NCI-H2107 treated with DMSO at 0.1 percent for 48 hours (cell line): ENCODE results near the gene C2CD3.
"Not testable (repeated sequence)": the region's sequence is repeated elsewhere in the genome, so short reads cannot be mapped to it uniquely, and the experiment has no call there.

Source experiments
- DNase-seq: peaks from one replicate; lab custom pipeline; 2025; ENCODE audit not compliant: unreplicated experiment; lab: John Stamatoyannopoulos, UW

C2CD3 gene

DNA sequence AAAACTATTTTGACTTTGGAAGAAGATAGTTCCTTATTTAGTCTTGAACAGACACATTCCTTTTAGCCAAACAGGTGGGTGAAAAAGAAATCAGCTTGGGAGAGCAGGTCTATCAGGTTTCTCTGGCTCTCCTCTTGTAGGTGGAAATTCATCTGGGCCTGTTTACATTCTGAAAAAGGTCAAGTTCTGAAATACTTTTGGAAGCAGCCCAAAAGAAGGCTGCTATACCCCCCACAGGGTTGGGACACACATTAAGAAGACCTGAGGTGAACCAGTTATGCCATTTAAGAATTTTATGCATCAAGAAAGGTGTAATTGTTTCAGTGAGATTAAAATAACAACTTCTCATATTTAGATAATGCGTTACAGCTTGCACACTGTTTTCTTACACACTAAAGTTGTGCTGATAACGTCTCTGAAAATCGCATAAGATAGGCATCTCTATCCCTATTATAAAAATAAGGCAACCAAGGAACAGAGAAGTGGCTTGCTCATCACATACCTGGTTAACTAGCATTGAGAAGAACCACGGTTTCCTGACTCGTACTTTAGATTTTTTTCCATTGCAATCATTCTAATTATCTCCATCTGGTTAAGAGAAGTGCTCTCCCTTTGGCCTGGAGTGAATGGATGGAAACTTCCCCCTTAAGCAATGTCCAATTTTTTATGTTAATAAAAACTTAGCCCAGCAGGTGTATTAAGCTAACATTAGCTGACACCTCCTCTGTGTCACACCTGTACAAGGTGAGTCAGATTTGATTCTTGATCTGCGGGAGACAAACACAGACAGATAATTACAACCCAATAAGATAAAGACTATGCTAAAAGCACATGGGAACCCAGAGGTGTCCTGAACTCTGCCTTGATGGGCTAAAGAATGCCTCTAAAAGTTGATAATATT, 101.4 kb downstream of the C2CD3 start:
- DNase-seq, result no peak

DNA sequence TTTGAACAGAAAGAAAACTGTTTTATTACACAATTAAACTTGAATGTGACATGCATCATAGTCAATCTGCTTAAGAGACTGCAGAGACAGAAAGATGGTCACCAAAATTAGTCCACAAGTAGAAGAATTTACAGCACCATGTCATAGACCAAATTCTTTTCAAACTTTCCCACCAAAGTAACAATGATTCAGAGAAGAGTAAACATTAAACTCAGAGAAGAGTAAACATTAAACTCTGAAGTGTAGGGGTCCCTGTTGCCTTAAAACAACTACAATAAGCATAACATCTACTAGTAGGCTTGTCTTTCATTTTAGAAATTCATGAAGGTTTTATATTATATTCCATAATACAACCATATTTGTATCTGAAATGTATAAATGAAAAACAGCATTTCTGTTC, 104.1 kb downstream of the C2CD3 start:
- not testable (repeated sequence) for DNase-seq

DNA sequence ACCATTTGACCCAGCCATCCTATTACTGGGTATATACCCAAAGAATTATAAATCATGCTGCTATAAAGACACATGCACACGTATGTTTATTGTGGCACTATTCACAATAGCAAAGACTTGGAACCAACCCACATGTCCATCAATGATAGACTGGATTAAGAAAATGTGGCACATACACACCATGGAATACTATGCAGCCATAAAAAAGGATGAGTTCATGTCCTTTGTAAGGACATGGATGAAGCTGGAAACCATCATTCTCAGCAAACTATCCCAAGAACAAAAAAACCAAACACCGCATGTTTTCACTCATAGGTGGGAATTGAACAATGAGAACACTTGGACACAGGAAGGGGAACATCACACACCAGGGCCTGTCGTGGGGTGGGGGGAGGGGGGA, 105.3 kb downstream of the C2CD3 start:
- DNase-seq, result not testable (repeated sequence)

DNA sequence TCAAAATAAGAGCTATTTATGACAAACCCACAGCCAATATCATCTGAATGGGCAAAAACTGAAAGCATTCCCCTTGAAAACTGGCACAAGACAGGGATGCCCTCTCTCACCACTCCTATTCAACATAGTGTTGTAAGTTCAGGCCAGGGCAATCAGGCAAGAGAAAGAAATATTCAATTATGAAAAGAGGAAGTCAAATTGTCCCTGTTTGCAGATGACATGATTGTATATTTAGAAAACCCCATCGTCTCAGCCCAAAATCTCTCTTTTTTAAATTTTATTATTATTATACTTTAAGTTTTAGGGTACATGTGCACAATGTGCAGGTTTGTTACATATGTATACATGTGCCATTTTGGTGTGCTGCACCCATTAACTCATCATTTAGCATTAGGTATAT, 107.2 kb downstream of the C2CD3 start:
- not testable (repeated sequence) for DNase-seq

DNA sequence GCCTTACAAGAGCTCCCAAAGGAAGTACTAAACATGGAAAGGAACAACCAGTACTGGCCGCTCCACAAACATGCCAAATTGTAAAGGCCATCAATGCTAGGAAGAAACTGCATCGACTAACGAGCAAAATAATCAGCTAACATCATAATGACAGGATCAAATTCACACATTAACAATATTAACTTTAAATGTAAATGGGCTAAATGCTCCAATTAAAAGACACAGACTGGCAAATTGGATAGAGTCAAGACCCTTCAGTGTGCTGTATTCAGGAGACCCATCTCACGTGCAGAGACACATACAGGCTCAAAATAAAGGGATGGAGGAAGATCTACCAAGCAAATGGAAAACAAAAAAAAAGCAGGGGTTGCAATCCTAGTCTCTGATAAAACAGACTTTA, 109.2 kb downstream of the C2CD3 start:
- DNase-seq, result not testable (repeated sequence)

DNA sequence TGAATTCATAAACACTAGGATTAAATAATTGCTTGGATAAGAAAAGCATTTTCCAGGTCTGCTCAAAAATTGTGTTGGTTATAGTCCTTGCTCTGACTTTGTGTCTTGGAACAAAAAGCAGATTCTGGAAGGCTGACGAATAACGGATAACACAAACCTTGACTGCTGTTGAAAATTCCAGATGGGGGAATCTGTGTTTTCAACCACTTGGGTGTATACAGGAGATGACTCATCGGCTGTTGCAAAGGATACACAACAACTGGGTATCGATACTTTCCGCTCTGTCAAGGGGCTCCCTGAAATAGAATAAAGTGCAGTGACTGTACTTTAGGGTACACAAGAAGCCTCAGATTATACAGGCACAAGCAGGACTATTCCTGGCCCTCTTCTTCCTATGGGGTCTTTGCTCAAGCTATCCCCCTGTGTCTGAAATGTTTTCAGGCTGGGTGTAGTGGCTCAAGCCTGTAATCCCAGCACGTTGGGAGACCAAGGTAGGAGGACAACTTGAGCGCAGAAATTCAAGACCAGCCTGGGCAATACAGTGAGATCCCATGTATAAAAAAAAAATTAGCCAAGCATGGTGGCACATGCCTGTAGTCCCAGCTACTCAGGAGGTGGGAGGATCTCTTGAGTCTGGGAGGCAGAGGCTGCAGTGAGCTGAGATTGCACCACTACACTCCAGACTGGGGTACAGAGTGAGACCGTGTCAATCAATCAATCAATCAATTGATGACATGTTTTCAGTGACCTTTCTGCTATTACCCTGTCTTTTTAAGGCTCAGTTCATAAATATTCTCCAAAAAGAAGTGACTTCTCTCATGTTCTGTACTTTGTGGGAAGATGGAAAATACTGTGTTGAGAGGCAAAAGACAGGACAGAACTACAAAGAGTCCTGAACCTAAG, 113.3 kb downstream of the C2CD3 start:
- no peak for DNase-seq

DNA sequence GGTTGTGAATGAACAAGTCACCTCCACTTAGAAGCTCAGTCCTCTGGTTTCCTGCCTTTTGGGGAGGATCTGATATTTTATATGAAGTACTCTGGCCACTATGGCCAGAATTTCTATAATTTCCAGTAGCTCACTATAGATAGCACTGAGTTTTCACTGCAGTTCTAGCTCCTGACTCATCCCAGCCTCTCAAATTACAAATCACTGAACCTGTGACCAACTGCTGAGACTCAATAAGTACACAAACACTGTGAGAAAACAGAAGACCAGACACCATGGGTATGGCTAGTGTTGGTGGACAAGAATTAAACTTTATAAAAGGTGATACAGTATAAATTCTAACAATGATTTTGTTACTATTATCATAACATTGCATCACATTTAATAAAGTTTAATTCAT, 114.9 kb downstream of the C2CD3 start:
- DNase-seq, result no peak

DNA sequence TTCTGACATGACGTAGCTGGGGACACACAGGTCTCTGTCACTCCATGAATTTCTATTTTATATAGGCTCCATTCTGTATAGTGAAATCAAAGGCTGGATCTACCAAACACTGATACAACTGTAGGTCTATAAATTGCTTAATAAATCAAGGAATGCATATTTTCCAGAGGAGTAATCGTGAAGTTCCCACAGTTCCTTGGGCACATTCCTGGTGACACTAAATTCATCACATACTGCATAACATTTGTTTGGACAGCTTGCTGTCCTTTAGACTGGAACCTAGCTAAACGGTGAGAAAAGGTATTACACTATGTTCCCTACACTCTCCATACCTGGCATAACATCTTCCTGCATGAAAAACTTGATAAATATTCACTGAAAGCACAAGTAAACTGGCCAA, 120.3 kb downstream of the C2CD3 start:
- no peak for DNase-seq

DNA sequence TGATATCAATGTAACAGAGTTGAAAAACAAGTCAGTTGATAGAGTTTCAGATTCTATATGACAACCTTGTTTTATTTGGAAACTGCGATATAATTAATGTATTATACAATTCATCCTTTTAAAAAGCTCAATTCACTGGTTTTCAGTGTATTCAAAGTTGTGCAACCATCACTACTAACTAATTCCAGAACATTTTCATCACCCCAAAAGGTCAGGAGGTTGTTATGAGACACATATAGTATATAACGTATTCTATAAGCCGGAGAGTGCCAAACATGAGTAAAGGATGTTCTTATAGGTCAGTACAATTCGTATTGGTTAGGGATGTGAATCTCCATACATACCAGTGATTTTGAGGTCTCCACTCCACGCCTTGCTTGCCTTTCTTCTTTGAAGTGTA, 121.8 kb downstream of the C2CD3 start:
- DNase-seq, result no peak

DNA sequence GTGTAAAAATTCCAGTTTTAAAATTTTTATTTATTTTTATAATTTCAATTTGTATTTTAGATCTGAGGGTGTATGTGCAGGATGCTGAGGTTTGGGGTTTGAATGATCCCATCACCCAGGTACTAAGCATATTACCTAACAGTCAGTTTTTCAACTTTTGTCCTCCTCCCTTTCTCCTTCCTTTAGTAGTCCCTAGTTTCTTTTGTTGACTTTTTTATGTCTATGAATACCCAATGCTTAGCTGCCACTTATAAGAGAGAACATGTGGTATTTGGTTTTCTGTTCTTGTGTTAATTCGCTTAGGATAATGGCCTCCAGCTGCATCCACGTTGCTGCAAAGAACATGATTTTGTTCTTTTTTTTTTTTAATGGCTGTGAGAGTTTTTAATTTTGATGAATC, 126.3 kb downstream of the C2CD3 start:
- no peak for DNase-seq

DNA sequence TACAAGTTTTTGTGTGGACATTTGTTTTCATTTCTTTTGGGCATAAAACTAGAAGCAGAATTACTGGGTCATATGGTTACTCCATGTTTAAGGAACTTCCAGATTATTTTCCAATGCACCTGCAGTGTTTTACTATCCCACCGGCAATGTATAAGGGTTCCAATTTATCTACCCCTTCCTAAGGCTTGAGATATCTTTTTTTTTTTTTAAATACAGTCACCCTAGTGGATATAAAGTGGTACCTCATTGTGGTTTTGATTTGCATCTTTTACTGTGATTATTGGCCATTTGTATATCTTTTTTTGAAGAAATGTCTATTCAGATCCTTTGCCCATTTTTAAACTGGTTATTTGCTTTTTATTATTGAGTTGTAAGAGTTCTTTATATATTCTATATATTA, 127.4 kb downstream of the C2CD3 start:
- DNase-seq, result no peak

DNA sequence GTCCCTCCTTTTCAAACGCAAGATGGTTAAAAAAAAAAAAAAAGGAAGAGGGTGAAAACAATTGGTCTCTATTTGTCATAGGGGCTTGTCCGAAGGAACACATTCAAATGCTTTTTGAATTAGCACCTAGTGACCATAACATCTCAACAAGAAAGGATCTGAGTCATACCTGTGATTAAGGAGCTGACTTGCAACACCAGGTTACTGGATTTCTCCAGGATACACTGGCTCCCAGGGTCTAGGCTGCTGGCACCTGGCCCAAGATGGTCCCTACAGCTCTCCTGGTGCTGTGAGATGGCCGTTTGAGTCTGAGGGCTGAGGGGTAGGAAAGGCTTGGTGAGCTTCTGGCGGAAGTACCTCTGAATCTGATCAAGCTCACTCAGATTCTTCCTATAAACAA, 133.5 kb downstream of the C2CD3 start:
- no peak for DNase-seq

DNA sequence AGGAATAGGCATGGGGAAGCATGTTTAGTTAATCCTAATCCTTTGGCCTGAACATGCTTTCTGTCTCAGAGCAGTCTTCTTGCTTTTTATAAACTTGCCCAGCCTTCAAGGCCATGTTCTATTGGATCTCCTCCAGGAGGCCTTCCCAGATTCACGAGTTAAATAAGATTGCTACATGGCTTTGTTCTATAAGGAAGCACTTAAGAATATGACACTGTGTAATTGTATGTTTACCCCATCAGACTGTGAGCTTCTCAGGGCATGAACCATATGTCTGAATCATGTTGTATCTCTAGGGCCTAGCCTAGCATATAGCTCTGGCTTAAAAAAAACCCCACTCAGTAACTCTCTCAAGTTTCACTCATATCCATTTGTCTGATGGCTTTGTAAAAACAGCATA, 135.5 kb downstream of the C2CD3 start:
- no peak for DNase-seq

DNA sequence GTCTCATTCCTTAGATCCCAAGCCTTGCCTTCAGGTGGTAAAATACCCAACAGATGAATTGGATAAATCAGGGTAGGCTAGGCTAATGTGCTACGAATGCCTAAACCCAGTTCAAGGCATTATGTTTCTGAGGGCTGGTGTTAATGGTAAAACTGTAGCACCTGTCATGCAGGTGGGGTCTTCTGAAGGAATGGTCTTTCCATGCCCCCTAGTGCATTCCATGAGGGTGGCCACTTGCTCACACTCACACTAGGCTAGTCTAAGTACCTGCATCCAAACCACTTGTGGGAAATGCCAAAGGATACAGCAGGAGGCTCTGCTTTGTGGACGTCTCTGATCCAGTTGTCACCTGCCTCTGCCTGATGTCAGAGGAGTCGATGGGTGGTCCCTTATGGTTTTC, 137.8 kb downstream of the C2CD3 start:
- no peak for DNase-seq

DNA sequence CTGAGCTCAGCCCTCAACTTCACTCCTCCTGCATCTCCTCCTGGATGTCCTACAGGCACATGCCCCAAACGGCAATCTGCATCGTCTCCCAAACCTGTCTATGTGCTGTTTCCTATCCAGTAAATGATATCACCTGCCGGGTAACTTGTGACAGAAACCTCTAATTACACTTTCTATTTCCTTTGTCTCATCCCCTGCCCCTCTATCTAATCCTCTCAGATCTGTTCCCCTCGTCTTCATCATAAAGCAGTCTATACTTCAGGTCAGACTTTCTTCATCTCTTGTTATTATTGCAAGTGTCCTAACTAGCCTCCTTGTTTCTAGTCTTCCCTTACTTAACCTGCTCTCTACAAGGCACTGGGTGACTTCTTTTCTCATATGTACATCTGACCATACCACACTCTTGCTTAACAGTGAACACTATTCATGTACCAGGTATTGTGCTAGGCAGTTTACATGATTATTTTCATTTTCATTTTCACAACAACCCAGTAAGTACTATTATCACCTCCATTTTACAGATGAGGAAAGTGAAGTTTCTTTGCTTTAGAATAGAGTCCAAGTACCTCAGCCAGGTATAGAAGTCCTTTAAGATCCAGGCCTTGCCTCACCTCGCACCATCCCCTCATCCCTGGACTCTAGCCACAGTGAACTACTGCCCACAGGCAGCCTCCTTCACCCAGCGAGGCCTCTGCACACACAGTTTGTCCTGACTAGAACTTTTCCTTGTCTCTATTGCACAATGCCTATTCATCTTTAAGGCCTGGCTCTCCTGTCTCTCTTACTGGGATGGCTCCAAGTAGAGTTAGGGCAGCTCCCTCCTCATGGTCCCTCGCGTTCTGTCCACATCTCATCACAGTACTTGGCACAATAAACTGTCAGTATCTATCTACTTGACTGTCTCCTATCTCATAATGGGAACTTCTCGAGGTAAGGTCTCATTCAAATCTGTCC, 139.8 kb downstream of the C2CD3 start:
- DNase-seq, result no peak

DNA sequence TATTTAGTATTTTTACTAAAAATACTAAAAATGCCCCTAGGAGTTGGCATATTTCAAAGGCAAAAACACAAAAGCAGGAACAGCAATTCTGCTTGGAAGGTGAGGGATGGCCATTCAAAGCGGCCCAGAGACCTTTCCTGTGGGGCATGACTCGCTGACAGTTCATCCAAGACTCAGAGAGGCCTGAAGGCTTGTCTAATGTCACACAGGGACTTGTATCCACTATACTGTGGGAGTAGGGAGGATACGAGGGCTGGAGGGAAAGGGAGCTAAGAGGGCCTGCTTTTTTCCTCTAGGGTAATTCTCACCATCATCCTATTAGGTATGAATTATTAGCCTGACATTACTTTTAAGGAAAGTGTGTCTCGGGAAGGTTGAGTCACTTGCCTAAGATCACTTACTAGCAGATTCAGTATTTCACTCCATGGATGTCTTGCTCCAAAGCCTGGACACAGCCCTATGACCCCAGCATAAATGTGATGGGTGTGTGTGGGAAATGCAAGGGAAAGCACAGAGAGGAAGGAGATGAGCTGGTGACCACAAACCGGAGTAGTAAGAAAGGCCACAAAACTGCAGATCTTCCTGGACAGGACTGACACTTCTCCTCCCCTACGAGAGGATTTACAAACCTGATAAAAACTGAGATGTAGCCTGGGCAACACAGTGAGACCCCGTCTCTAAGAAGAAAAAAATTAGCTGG, 145.2 kb downstream of the C2CD3 start:
- no peak for DNase-seq

DNA sequence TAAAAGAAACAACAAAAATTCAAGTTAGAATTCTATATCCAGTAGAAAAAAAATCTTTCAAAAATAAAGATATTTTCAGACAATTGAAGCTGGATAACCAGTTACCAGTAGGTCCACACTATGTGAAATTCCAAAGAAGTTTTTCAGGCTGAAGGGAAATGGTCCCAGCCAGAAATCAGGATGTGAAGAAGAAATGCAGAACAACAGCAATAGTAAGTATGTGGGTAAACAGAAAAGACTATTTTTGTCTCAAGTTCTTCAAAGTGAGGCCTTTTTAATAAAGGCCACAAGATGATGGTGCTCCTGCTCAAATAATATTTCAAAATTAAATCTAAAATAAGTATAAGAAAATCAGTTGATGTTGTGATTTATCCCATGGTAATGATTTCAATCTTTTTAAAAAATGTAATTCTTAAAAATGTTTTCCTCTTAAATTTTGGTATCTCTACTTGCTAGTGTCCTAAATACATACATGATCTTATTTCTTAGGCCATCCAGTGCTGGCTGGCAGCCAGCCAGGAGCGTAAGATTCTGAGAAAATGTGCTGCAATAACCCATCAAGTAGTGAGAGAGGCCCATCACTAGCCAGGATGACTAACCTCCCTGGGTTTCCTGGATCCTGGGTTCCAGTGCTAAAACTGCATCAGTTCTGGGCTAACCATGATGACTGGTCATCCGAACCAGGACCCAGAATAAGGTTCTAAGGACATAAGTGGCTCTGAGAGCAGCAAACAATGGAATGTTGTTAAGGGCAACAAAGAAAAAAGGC, 146.4 kb downstream of the C2CD3 start:
- DNase-seq, result no peak

DNA sequence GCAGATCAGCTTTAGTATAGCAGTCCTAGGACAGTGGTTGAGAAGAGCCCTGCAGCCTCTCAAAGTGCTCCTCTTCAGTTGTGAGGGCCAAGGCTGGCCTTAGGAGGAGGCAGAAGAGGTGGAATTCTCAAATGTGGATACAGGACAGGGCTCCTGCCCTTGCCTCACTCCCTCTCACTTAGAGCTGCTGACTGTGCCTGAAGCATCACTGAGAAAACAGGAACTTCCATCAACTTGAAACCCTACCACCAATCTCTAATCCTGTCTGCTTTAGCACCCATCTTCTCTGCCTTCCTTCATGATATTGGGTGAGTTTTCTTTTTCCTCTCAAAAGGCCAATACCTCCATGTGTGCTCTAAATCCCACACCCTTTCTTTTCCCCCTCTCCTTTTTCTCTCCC, 147.5 kb downstream of the C2CD3 start:
- DNase-seq, result no peak

DNA sequence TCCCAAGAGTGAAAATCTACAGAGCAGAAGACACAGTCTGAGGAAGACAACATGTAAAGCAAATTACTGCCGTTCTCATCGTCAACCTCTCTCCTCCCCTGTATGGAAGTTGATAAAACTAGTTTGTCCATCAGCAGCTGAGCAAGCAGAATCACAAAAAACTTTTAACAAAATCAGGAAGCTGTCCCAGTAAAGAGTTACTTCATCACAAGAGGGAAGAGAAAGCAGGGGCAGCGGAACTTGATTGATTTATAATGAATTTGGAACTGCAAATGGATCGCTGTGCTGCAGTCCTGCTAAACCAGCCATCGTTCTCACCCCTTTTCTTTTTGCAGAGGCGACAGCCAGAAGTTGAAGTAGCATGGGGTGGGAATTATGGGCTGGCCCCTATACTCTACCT, 148.3 kb downstream of the C2CD3 start:
- no peak for DNase-seq

DNA sequence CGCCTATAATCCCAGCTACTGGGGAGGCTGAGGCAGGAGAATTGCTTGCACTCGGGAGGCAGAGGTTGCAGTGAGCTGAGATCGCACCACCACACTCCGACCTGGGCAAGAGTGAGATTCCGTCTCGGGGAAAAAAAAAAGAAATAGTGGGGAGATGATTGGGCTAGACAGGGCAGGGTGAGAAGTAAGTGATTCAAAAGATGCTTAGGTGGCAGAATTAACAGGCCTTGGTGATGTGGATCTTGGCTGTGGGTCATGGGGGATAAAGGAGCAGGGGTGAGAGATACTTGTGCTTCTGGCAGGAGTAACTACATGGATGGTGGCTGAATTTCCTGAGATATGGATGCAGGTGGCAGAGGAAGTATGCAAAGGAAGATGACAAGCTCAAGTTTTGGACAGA, 148.8 kb downstream of the C2CD3 start:
- DNase-seq, result no peak
